Measurements from ENCODE around the gene DCTN2. TPM values are rescaled to one million over a fixed set of nuclear protein-coding genes. Genes with fewer than 3 reads are reported as not detected.

The DCTN2 gene
- total RNA-seq, 1 donor from 2014 or later: 135 TPM

GRCh38 chr12:57550641-57551549 lies 3.9 kb upstream of the DCTN2 start:
- no peak for DNase-seq (ENCODE audit: low spot score)

DNA sequence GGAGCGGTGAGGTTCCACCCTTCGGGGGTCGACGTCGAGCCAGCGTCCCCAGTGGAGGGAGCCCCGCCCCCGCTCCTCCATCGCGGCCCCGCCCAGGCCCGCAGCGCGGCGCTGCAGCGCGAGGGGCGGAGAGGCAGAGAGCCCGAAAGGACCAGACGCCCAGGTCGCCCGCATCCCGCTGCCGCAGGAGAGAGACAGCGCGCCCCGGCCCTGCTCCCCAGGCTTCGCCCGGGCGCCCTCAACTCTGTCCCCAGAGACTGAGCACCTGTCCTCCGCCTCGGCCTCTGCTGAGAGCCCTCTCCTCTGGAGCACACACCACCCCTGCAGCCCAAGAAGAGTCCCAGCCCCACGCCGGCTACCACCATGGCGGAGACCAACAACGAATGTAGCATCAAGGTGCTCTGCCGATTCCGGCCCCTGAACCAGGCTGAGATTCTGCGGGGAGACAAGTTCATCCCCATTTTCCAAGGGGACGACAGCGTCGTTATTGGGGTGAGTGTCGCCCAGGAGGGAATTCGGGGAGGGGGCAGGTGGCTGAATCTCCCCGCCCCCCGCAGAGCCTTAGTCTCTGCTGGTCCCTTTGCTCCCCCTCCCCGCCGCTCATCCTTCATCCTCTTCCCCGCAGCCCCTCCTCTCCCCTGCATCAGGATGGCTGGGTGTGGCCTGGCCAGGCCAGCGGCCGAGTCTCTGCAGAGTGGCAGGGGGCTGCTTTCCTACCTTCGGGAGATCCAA lies 3.1 kb upstream of the DCTN2 start, which contains the start of gene KIF5A:
KIF5A (plus strand) TSS at position 136 of the 732 bp plus-strand sequence; CDS start at position 364, 228 bp downstream.
- no peak for DNase-seq (ENCODE audit: low spot score)

- DNase-seq (ENCODE audit: low spot score): no peak
Measured at GRCh38 chr12:57549203-57549908, 2.4 kb upstream of the DCTN2 start.

GRCh38 chr12:57548488-57548887 lies 1.5 kb upstream of the DCTN2 start:
- DNase-seq (ENCODE audit: low spot score): no peak

GRCh38 chr12:57548013-57548315 lies 972 bp upstream of the DCTN2 start:
- DNase-seq (ENCODE audit: low spot score): no peak

- no peak for DNase-seq (ENCODE audit: low spot score)
Measured at GRCh38 chr12:57547288-57548012, 458 bp upstream of the DCTN2 start.

- no peak for DNase-seq (ENCODE audit: low spot score)
Measured at GRCh38 chr12:57545809-57546437, 1.1 kb downstream of the DCTN2 start.

DNA sequence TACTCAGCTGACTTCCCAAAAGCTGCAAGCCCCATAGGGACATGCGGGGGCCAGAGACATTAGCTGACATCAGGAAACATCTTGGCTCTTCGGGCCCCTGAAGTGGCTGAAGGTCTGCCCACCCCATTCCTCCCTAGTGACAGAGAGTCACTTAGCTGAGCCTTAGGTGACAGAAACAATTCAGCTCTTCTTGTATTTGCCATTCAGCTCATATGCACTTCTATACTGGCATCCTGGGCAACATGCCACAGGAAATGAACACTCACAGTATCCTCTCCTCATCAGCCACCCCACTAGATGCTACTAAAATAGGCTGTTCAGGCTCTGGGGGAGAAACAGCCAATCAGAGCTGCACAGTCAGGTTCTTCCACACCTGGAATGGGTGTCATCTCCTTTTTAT lies 3.4 kb downstream of the DCTN2 start:
- no peak for DNase-seq (ENCODE audit: low spot score)

DNA sequence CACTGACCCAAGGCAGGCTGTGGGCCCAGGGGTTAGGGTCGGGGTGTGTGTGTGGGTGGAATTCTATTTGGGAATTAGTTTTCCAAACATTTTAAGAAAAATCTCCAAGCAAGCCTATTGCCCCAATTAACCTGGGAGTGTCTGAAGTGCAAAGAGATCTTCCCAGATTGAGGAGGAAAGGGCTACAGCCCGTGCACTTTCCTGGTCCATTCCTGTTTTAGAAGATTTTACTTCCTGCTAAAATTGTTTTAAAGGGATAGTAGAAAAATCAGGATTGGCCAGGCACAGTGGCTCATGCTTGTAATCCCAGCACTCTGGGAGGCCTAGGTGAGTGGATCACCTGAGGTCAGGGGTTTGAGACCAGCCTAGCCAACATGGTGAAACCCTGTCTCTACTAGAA lies 5.3 kb downstream of the DCTN2 start:
- no peak for DNase-seq (ENCODE audit: low spot score)

DNA sequence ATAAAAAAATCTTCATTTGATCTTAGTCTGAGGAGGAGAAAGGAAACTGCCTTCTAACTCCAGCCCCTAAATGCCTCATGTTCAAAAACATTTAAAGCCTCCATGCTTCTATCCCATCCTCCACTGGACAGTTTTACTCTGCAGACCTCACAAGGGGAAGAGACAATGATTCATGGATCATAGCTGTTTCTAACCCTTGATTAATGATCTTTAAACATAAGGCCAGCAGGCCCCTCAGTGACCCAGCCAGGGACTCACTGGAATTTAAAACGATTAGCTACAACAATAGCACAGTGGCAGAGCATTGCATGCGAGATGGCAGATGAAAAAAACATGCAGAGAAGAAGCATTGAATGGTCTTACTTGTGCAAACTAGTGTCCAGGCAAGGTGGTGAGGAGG lies 6.0 kb downstream of the DCTN2 start:
- DNase-seq (ENCODE audit: low spot score): no peak

GRCh38 chr12:57539134-57539768 lies 7.7 kb downstream of the DCTN2 start:
- no peak for DNase-seq (ENCODE audit: low spot score)

- DNase-seq (ENCODE audit: low spot score): no peak
Measured at GRCh38 chr12:57536597-57536942, 10.4 kb downstream of the DCTN2 start.

DNA sequence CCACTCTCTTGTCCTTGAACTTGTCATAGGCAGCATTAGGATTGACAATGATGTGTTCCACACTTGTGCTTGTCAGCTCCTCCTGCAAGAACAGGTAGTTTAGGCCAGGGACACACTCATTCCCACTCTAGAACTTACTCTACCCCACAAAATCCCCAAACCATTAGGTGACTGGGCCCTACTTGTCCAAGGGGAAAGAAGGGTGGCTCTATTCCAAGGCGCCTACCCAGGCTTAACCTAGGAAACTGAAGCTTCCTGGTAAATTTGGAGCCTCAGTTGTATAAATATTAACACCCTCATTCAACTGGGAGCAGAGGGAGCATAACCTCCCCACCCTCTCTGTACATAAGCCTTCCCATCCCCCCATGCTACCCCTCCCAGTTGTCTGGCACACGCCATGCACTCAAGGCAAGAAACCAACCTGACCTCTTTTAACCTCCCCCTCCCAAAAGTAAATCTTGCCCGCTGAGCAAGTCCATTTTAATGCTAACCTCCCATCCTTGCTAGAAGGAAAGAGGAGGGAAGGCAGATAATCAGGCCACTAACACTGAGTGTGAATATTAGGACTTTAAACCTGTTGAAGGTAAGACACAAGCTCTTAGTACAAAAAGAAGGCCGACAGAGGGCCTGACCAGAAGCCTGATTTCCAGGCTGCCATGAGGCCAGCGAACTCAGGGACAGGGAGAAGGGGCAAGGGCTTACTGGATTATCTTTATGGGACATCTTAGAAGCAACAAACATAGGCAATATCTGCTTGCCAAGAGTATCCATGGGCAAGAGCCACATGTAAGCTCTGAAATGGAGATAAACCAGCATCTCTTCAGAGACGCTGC lies 11.0 kb downstream of the DCTN2 start:
- DNase-seq (ENCODE audit: low spot score): peak; percentile 46

DNA sequence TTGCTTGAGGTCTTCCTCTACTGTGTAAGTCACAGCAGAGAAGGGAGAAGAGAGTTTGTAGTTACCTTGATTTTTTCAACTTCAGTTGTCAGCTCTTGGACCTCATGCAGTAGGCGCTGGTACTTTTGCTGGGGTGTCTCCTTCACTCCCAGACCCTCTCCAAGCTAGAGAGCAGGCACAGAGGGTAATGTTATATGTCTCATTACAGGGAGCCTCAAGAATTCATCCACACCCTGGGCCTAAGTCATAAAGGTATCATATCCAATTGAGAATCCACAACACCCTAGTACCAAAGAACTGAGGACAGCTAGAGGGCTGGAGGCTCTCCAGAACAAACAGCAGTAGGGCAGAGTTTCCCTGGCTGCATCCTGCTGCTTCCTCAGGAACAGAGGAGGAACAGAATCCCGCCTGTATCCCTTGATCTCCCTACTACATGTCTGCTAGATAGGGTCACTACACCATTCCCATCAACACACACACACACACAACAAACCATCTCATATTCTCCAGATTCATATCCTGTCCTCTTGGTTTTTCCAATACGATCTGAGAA lies 11.9 kb downstream of the DCTN2 start:
- DNase-seq (ENCODE audit: low spot score): no peak

- DNase-seq (ENCODE audit: low spot score): no peak
Measured at GRCh38 chr12:57534250-57534649, 12.7 kb downstream of the DCTN2 start.

DNA sequence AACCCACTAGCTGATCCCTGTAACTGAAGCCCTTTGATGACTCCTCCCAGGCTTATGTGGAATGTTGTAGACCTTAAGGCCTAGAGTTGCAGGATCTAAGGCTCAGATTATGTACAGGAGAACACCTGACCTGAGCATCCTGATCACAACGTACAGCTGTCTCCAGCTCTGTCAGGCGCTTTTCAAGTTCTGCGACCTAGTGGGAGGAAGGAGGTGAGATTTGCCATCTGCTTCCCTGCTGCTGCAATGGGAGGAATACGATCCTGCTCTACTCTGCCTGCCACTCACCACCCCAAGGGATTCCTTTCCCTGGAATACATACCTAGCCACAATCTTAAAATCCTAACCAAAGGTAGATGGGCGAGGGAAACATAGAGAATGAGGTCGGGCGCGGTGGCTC lies 13.9 kb downstream of the DCTN2 start:
- DNase-seq (ENCODE audit: low spot score): no peak

DNA sequence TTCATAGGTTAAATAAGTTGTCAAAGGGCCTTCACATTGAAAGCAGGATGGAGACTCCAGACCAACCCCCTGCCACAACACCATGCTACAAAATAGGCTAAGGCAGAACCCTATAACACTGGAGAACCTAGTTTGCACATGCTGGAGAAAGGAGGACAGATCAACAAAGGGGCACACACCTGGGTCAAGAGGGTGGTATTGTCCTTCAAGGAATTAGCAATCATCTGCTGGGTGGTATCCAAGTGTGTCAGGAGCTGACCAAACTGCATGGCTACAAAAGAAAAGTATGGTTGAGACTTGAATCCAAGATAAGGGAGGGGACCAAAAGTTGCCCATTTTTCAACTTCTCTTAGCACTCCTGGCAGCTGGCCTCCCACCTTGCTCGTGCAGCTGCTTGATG lies 15.2 kb downstream of the DCTN2 start:
- DNase-seq (ENCODE audit: low spot score): no peak

- no peak for DNase-seq (ENCODE audit: low spot score)
Measured at GRCh38 chr12:57530396-57531142, 16.4 kb downstream of the DCTN2 start.

DNA sequence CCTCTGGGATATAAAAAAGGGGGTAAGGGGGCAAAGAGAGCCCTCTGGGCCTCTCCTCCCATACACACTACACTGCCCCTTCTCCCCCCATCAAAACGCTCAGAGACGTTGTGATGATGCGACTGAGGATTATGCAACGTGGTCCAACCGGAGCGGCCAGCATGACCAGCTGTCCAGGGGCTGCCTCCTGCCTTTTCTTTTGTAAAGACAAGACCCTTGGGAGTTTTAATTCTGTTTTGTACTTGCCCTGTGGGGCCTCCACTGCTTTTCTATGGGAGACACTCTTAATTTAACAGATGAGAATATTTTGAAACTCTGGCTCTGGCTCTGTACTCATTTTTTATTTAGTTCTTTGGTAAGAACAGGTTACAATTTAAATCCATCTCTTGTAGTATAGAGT lies 17.2 kb downstream of the DCTN2 start:
- DNase-seq (ENCODE audit: low spot score): no peak
